ENCODE results near the gene ERBB4.

The ERBB4 gene

GRCh38 chr2:212402316-212402715 is 136.3 kb downstream of the ERBB4 start:
- H3K4me3 ChIP-seq (ENCODE audit: low read depth, low read length), result no peak overlapping the region
- no peak overlapping the region for H3K9ac ChIP-seq
- no peaks in the 10 kb centered on the region for H3K36me3 ChIP-seq (ENCODE audit: control insufficient read depth, insufficient read depth, low read length)
- H3K79me2 ChIP-seq, result no peaks in the 10 kb centered on the region
- no peaks in the 10 kb centered on the region for H3K4me1 ChIP-seq
- no peak overlapping the region for H2AFZ ChIP-seq
- H3K4me2 ChIP-seq (ENCODE audit: low read length), result no peak overlapping the region
- H3K27me3 ChIP-seq (ENCODE audit: control insufficient read depth, insufficient read depth, low read length), result no peaks in the 10 kb centered on the region
- no peak for TF ChIP-seq CTCF (IDR thresholded peaks at IDR 0.05)
- H3K27ac ChIP-seq, result no peak overlapping the region
- H3K9me3 ChIP-seq (ENCODE audit: control insufficient read depth, low read length), result no peaks in the 10 kb centered on the region

- Histone ChIP-seq H3K9me3 (ENCODE audit: control insufficient read depth, low read length) (no peaks in the 10 kb centered on the region), H3K4me2 (ENCODE audit: low read length) (no peak overlapping the region), H3K4me3 (ENCODE audit: low read depth, low read length) (no peak overlapping the region), H2AFZ (no peak overlapping the region), H3K4me1 (no peaks in the 10 kb centered on the region), H3K27me3 (ENCODE audit: control insufficient read depth, insufficient read depth, low read length) (no peaks in the 10 kb centered on the region), H3K36me3 (ENCODE audit: control insufficient read depth, insufficient read depth, low read length) (no peaks in the 10 kb centered on the region), H3K9ac (no peak overlapping the region), H3K27ac (no peak overlapping the region), H3K79me2 (no peaks in the 10 kb centered on the region)
- no peak for TF ChIP-seq CTCF (IDR thresholded peaks at IDR 0.05)
Measured at GRCh38 chr2:212398316-212398715, 140.3 kb downstream of the ERBB4 start.

- no peak overlapping the region for H3K4me2 ChIP-seq (ENCODE audit: low read length)
- no peak for TF ChIP-seq CTCF (IDR thresholded peaks at IDR 0.05)
- no peaks in the 10 kb centered on the region for H3K79me2 ChIP-seq
- no peak overlapping the region for H3K4me3 ChIP-seq (ENCODE audit: low read depth, low read length)
- H3K27me3 ChIP-seq (ENCODE audit: control insufficient read depth, insufficient read depth, low read length), result no peaks in the 10 kb centered on the region
- no peak overlapping the region for H3K9ac ChIP-seq
- H2AFZ ChIP-seq, result no peak overlapping the region
- H3K4me1 ChIP-seq, result no peaks in the 10 kb centered on the region
- no peaks in the 10 kb centered on the region for H3K36me3 ChIP-seq (ENCODE audit: control insufficient read depth, insufficient read depth, low read length)
- no peaks in the 10 kb centered on the region for H3K9me3 ChIP-seq (ENCODE audit: control insufficient read depth, low read length)
- no peak overlapping the region for H3K27ac ChIP-seq
Measured at GRCh38 chr2:212392544-212392943, 146.1 kb downstream of the ERBB4 start.

- no peak for TF ChIP-seq CTCF (IDR thresholded peaks at IDR 0.05)
Measured at GRCh38 chr2:212392043-212392442, 146.6 kb downstream of the ERBB4 start.

GRCh38 chr2:212387146-212387545 is 151.5 kb downstream of the ERBB4 start:
- H3K4me1 ChIP-seq, result no peaks in the 10 kb centered on the region

More at GRCh38 chr2:212392043-212392442, 146.6 kb downstream of the ERBB4 start:
- no peaks in the 10 kb centered on the region for H3K79me2 ChIP-seq
- no peak overlapping the region for H3K4me3 ChIP-seq (ENCODE audit: low read depth, low read length)
- no peaks in the 10 kb centered on the region for H3K4me1 ChIP-seq
- H2AFZ ChIP-seq, result no peak overlapping the region
- H3K9me3 ChIP-seq (ENCODE audit: control insufficient read depth, low read length), result no peaks in the 10 kb centered on the region
- no peak overlapping the region for H3K4me2 ChIP-seq (ENCODE audit: low read length)
- no peak overlapping the region for H3K27ac ChIP-seq
- H3K9ac ChIP-seq, result no peak overlapping the region
- no peaks in the 10 kb centered on the region for H3K36me3 ChIP-seq (ENCODE audit: control insufficient read depth, insufficient read depth, low read length)
- H3K27me3 ChIP-seq (ENCODE audit: control insufficient read depth, insufficient read depth, low read length), result no peaks in the 10 kb centered on the region

More at GRCh38 chr2:212387146-212387545, 151.5 kb downstream of the ERBB4 start:
- Histone ChIP-seq H3K27me3 (ENCODE audit: control insufficient read depth, insufficient read depth, low read length) (no peaks in the 10 kb centered on the region), H3K27ac (no peak overlapping the region), H3K9ac (no peak overlapping the region), H2AFZ (no peak overlapping the region), H3K9me3 (ENCODE audit: control insufficient read depth, low read length) (no peaks in the 10 kb centered on the region), H3K4me2 (ENCODE audit: low read length) (no peak overlapping the region), H3K79me2 (no peaks in the 10 kb centered on the region), H3K36me3 (ENCODE audit: control insufficient read depth, insufficient read depth, low read length) (no peaks in the 10 kb centered on the region), H3K4me3 (ENCODE audit: low read depth, low read length) (no peak overlapping the region)
- TF ChIP-seq CTCF (IDR thresholded peaks at IDR 0.05), result no peak
